Spleen (tissue), 11 donors: ENCODE measurements around the gene ARHGAP22. TPM values are rescaled to one million over a fixed set of nuclear protein-coding genes. Genes with fewer than 3 reads are reported as not detected.
A peak's percentile ranks its signal among the peaks of the same experiment; 100 is the strongest.

Experiments used
- DNase-seq: peaks from one replicate; pipeline ENCODE4 v3.0.0-alpha.2; 2020
- H3K27ac ChIP-seq, 8 donors: fragments of 200-600 bp; sonication (generic) in 7 of 8; 1 replicate in 4 of 8; 2 replicates in 4 of 8; pipeline versions ENCODE4 v1.5.0 to v1.8.0; 2016 to 2021; ENCODE audit warnings: inconsistent platforms in 4 of 8, mild to moderate bottlenecking in 4 of 8, moderate library complexity in 1 of 8
- H3K27me3 ChIP-seq, 7 donors: fragments of 200-600 bp; sonication (generic) in 6 of 7; replicated peaks in 1 of 7; 1 replicate in 4 of 7; 2 replicates in 3 of 7; pipeline versions ENCODE4 v1.5.0 to v1.8.0; 2016 to 2021; ENCODE audit warnings: inconsistent platforms in 3 of 7, mild to moderate bottlenecking in 1 of 7
- H3K36me3 ChIP-seq, 6 donors: fragments of 200-600 bp; sonication (generic) in 5 of 6; 1 replicate in 4 of 6; 2 replicates in 2 of 6; pipeline versions ENCODE4 v1.5.0 to v1.8.0; 2016 to 2021; ENCODE audit warnings: inconsistent platforms in 2 of 6
- H3K4me1 ChIP-seq, 6 donors: fragments of 200-600 bp; sonication (generic) in 5 of 6; 1 replicate in 3 of 6; 2 replicates in 3 of 6; pipeline versions ENCODE4 v1.5.0 to v1.8.0; 2016 to 2021; ENCODE audit warnings: inconsistent platforms in 3 of 6
- H3K4me3 ChIP-seq, 8 donors: fragments of 200-600 bp; sonication (generic) in 7 of 8; 1 replicate in 4 of 8; 2 replicates in 4 of 8; pipeline versions ENCODE4 v1.5.0 to v1.8.0; 2016 to 2021; ENCODE audit warnings: inconsistent platforms in 4 of 8, mild to moderate bottlenecking in 4 of 8, moderate library complexity in 2 of 8
- H3K9me3 ChIP-seq, 8 donors: fragments of 200-600 bp; sonication (generic) in 7 of 8; 1 replicate in 4 of 8; 2 replicates in 4 of 8; pipeline versions ENCODE4 v1.5.0 to v1.8.0; 2016 to 2021; ENCODE audit warnings: inconsistent platforms in 4 of 8
- CTCF ChIP-seq, 11 experiments: fragments of 200-600 bp in 7 of 11; fragments of 450-650 bp in 4 of 11; sonication (generic) in 4 of 11; IDR thresholded peaks in 8 of 11; conservative IDR thresholded peaks in 3 of 11; 1 replicate in 7 of 11; 2 replicates in 4 of 11; pipeline versions ENCODE4 v1.4.0 to v1.8.0; 2016 to 2021; ENCODE audit warnings: antibody characterized with exemption in 11 of 11, inconsistent platforms in 4 of 11, mild to moderate bottlenecking in 1 of 11
- POLR2A ChIP-seq, 3 donors: fragments of 450-650 bp; IDR thresholded peaks; one replicate each; pipeline ENCODE4 v1.5.1; 2017; ENCODE audit warnings: antibody characterized with exemption in 3 of 3, mild to moderate bottlenecking in 1 of 3
- POLR2AphosphoS5 ChIP-seq, 3 donors: sonication (generic); formaldehyde crosslinking; IDR thresholded peaks; one replicate each; pipeline ENCODE4 v1.5.1; 2017; ENCODE audit warnings: antibody characterized with exemption in 3 of 3
- WGBS, 5 donors: extraction: QIAGEN DNeasy Blood & Tissue Kit in 3 of 5; methylation state at CpG; one replicate each; pipeline versions ENCODE4 v1.1.5 to v1.1.7; 2013 to 2018; 5-methylcytosine and 5-hydroxymethylcytosine counted together
- intact Hi-C: fragments of 100-400 bp; cut with DNase I; formaldehyde crosslinking; loops from one replicate; pipeline ENCODE4 v1.15.0; 2023; ENCODE audit warnings: low total_unique reads
- polyA plus RNA-seq, 3 donors: library from polyadenylated mRNA; stranded (reverse); fragments of 200-250 nt; gene quantifications; one replicate each; pipeline ENCODE4 v1.2.1, GENCODE V29; 2013
- total RNA-seq, 7 donors: library from RNA; depleted of rRNA in 3 of 7; stranded (reverse); fragments of >200 nt in 3 of 7; fragmentation: NEBNext Ultra II Directional in 4 of 7; extraction: Animal tissue kit (Norgen Biotek cat#: 25700) in 4 of 7; gene quantifications; one replicate each; pipeline versions ENCODE4 v1.1.0 to v1.2.1, GENCODE V29; 2016 to 2021
- donor health status: healthy with polysubstance abuse.
- donor health status: DM: no; HTN: no; CAD: no; lungs with moderate emphysema.
- donor health status: DM: no; HTN: no; CAD: no.
- donor health status: Bipolar disorder and iron deficiency.
- donor health status: healthy.
- donor health status: DM: no; HTN: no; CAD: no.
- donor health status: DM: yes; HTN: yes; CAD: no.

Gene ARHGAP22
- total and polyA plus RNA-seq, 10 donors, result 0.56 to 7.5 (median 3.2) TPM

GRCh38 chr10:48447356-48448215 is 157.3 kb downstream of the ARHGAP22 start:
- Histone ChIP-seq H3K4me3 (no peak overlapping the region), H3K36me3 (no peaks in the 10 kb centered on the region), H3K4me1 (no peaks in the 10 kb centered on the region), H3K9me3 (no peaks in the 10 kb centered on the region), H3K27me3 (peaks cover 0 to 42% (median 0%) of the 10 kb centered on the region in 7 donors), H3K27ac (no peak overlapping the region)
- no peak for TF ChIP-seq POLR2A (IDR thresholded peaks at IDR 0.05)
- no peak for TF ChIP-seq CTCF (IDR thresholded peaks at IDR 0.05 in 8 of 11, conservative IDR thresholded peaks at IDR 0.05 in 3 of 11)
- no peak for TF ChIP-seq POLR2AphosphoS5 (IDR thresholded peaks at IDR 0.05)
- WGBS, 5 donors, result 81 to 93% (median 86%) methylated on average over 10 to 11 of the region's 11 CpGs
- intact Hi-C loops, result no loop called here
- peak; percentile 57 for DNase-seq

- H3K4me1 ChIP-seq, result no peaks in the 10 kb centered on the region
- WGBS, 5 donors, result 57 to 77% (median 69%) methylated on average over 7 of the region's 7 CpGs
- no peak overlapping the region for H3K27ac ChIP-seq
- peaks cover 0 to 42% (median 0%) of the 10 kb centered on the region in 7 donors for H3K27me3 ChIP-seq
- TF ChIP-seq POLR2AphosphoS5 (IDR thresholded peaks at IDR 0.05), result no peak
- no peak for TF ChIP-seq CTCF (IDR thresholded peaks at IDR 0.05 in 8 of 11, conservative IDR thresholded peaks at IDR 0.05 in 3 of 11)
- TF ChIP-seq POLR2A (IDR thresholded peaks at IDR 0.05), result no peak
- no peaks in the 10 kb centered on the region for H3K36me3 ChIP-seq
- DNase-seq, result peak; percentile 59
- no peaks in the 10 kb centered on the region for H3K9me3 ChIP-seq
- H3K4me3 ChIP-seq, result no peak overlapping the region
- intact Hi-C loops, result no loop called here
Measured at GRCh38 chr10:48446785-48447184, 158.1 kb downstream of the ARHGAP22 start.

GRCh38 chr10:48445932-48446331 is 158.9 kb downstream of the ARHGAP22 start:
- no peak for DNase-seq
- 81 to 95% (median 85%) methylated on average over 7 of the region's 7 CpGs for WGBS, 5 donors
- no peaks in the 10 kb centered on the region for H3K9me3 ChIP-seq
- no peak overlapping the region for H3K27ac ChIP-seq
- peaks cover 0 to 42% (median 0%) of the 10 kb centered on the region in 7 donors for H3K27me3 ChIP-seq
- H3K4me1 ChIP-seq, result no peaks in the 10 kb centered on the region
- intact Hi-C loops, result no loop called here
- no peaks in the 10 kb centered on the region for H3K36me3 ChIP-seq
- H3K4me3 ChIP-seq, result no peak overlapping the region
- no peak for TF ChIP-seq POLR2AphosphoS5 (IDR thresholded peaks at IDR 0.05)
- TF ChIP-seq POLR2A (IDR thresholded peaks at IDR 0.05), result no peak
- TF ChIP-seq CTCF (IDR thresholded peaks at IDR 0.05 in 8 of 11, conservative IDR thresholded peaks at IDR 0.05 in 3 of 11), result no peak
